Mucosa of gallbladder (tissue), 1 donor: Measurements from ENCODE around the gene CDK3. TPM values are rescaled to one million over a fixed set of nuclear protein-coding genes. Genes with fewer than 3 reads are reported as not detected.
"Not testable (repeated sequence)": the region's sequence is repeated elsewhere in the genome, so short reads cannot be mapped to it uniquely, and the experiment has no call there.

Source experiments
- DNase-seq: peaks from one replicate; pipeline ENCODE4 v3.0.0-alpha.2; 2020; ENCODE audit warnings: low spot score
- total RNA-seq: library from RNA; stranded (reverse); gene quantifications from one replicate; pipeline ENCODE4 v1.2.1, GENCODE V29; 2021
- donor health status: DM: no; HTN: no; CAD: no.

Gene CDK3
- 11.9 TPM for total RNA-seq

DNA sequence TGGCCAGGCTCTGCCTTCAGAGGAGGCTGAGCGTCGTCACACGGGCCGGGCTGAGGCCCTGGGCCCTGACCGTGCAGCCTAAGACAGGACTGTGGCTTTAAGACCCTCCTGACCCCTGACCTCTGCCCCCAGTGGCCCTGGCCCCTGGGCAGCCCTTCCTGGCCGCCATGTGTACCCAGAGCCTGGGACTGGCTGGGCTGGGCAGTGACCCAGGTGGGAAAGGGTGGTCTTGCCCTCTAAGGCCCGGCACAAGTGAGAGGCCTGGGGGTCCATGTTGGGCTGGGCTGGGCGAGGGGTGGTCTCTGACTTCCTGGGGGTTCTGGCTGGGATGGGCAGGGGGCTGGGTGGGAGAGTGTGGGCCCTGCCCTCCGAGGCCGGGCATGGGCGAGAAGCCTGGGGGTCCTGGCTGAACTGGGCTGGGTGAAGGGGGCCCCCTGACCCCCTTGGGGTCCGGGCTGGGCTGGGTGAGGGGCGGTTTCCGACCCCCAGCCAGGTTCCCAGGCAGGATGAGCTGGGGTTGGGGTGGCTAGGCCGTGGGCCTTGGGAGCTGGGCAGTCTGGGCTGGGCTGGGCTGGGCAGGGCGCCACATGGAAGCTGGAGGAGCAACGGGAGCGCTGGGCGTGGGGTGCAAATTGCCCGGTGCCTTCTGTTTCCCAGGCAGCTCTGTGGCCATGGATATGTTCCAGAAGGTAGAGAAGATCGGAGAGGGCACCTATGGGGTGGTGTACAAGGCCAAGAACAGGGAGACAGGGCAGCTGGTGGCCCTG is at the start of gene CDK3:
Gene CDK3 (plus strand): TSS at position 101 of the 767 bp plus-strand sequence. CDS start 571 bp downstream, at position 672.
- no peak for DNase-seq

DNA sequence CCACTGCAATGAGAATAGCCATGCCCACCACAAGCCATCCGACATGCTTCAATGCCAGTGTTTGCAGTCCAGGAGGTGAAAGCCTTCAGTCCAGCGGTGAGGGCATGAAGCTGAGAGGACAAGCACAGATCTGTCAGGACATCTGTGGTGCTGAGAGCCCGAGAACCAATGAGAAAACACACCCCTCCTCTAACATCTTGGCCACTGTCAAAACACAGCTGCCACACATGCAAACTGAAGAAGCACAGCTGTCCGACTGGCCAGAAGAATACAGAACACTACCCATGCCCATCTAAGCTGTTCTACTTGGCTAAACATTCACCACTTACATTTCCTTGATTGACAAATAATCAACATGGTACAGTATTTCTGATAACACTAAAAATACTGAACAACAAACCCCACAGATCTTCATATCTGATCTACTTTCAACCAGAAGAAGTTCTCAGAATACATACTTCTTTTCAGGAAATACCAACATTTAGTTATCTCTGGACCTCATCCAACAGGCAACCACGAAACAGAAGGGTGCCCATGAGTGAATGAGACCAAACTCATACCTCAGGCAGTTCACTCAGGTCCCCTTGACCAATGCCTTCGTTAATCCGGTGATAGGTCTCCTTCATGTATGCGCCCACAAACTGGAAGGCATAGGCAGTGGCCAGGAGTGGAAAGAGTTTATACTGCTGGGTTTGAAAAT is 49.6 kb upstream of the CDK3 start:
- no peak for DNase-seq

DNA sequence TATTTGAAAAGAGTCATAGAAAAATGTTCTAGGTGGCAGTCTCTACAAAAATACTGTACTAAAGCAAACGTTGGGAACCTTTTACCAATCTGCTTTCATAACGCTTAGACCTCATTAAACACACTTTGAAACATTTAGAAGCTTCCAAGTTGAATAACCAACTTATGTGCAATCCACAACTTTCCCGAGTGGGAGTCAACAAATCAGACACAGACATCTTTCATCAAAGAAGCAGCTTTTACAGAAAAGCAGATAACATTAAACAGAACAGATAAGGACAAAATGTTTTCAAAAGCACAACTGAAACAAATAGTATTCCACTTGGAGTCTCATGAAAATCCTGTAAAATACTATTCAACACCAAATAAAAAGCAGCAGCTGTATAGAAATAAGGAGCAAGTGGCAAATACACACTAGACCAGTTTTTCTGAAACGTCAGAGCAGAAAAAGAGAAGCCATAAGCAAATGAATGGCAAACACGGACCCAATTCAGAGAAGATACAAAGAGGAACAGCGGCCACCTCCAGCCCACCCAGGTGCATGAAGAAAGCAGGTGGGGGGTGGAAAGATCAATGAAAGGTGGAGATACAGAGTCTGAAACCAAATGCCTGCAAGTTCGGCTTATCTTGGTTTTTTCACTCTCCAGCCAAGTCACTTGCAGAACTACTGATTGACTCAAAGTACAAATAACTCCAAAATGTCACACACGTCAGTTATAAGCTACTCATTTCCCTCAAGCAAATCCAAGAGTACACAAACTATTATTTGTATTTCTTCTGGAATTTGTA is 41.4 kb upstream of the CDK3 start:
- DNase-seq: no peak

DNA sequence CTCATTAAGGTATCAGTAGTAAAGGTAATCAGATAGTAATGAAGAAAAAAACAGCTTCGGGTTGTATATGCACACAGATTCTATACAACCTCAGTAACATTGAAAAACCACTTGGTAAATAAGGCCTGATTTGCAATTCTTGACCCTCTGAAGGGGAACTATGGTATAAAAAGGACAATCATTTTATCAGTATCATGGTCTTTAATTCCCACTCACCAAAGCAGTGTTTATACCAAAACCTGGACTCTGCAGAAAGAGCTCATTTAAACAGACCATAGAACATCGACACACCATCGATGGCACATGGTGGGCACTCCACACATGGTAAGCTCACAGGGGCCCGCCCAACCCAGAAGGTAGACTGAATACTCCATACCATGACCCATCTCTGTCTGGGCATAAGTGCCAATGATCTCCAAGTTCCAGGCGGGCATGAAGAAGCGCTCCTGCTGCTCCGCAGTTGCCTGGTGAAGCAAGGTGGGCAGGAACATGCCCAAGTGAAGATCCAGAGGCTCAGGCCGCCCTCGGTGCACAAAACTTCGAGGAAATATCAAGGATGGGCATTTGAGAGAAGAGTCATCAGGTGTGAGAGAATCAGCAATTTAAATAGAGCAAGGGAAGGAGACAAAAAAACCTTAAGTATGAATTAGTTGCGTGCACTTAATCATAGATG is 40.7 kb upstream of the CDK3 start:
- no peak for DNase-seq

DNA sequence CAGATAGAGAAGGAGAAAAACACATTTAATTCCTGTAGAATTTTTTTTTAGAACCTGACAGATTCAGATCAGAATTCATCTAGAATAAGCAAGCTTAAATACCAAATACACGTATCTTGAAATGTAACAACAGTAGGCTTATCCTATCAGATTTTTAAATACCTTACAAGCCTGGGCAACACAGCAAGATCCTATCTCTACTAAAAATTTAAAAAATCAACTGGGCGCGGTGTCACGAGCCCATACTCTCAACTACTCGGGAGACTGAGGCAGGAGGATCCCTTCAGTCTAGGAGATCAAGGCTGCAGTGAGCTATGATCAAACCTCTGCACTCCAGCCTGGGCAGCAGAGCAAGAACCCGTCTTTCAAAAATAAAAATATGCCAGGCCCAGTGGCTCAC is 35.2 kb upstream of the CDK3 start:
- DNase-seq: no peak

DNA sequence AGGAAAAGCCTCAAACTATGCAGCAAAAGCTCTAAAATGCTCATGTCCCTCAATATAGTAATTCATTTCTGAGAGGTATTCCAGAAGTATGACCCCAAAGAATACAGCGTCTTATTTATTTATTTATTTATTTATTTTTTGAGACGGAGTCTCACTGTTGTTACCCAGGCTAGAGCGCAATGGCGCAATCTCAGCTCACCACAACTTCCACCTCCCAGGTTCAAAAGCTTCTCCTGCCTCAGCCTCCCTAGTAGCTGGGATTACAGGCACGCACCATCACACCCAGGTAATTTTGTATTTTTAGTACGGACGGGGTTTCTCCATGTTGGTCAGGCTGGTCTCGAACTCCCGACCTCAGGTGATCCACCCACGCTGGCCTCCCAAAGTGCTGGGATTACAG is 31.6 kb upstream of the CDK3 start:
- not testable (repeated sequence) for DNase-seq

DNA sequence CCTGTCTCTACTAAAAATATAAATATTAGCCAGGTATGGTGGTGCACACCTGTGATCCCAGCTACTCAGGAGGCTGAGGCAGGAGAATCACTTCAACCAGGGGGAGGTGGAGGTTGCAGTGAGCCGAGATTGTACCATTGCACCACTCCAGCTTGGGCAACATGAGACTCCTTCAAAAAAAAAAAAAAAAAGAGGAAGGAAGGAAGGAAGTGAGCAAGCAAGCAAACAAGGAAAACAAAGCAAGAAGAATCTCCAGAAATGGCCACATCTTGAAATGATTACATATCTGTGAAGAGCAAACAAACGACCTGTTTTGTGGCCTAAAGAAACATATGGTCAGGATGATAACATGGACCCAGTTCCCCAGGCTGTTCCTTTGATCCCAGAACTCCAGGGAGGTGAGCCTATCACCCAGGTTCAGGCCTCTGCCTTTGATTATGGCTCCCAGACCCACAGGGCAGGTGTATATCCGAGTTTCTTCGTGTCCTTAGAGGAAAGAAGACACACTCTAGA is 30.6 kb upstream of the CDK3 start:
- no peak for DNase-seq

DNA sequence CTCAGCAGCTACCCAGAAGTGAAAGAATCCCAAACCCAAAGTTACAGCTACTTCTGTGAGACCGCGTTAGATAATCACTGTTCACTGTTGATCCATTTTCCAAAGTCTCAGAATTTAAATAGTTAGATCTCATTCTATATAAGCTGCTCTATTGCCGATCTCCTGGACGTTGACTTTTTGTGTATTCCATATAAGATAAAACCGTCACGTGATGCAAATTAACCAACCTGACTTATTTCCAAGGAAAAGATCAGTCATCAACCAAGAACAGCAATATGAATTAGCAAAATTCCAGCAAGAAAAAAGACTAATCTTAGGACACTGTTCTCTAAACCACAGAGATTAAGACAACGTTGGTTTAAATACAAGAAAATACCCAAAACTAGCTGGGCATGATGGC is 30.0 kb upstream of the CDK3 start:
- no peak for DNase-seq

DNA sequence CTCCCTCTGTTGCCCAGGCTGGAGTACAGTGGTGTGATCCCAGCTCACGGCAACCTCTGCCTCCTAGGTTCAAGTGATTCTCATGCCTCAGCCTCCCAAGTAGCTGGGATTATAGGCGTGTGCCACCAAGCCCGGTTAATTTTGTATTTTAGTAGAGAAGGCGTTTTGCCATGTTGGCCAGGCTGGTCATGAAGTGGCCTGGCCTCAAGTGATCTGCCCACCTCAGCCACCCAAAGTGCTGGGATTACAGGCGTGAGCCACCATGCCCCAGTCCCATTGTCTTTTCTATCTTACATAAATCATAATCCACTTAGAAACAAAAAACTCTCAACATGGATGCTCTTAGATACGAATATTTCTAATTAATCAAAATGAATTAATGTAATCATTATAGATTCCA is 25.5 kb upstream of the CDK3 start:
- not testable (repeated sequence) for DNase-seq

DNA sequence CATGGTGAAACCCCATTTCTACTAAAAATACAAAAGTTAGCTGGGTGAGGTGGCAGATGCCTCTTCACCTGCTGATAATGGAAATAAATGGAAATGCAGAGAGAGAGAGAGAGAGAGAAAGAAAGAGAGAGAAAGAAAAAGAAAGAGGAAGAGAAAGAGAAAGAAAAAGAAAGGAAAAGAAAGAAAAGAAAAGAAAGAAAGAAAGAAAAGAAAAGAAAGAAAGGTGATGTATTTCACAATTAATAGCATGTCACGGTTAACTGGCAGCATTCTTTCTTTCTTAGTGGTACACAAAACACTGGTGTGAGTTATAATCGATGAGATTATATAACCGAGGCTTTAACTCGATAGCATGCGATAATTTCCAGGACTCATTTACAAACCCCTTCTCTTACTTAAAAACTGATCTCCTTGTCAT is 24.9 kb upstream of the CDK3 start:
- DNase-seq: no peak

DNA sequence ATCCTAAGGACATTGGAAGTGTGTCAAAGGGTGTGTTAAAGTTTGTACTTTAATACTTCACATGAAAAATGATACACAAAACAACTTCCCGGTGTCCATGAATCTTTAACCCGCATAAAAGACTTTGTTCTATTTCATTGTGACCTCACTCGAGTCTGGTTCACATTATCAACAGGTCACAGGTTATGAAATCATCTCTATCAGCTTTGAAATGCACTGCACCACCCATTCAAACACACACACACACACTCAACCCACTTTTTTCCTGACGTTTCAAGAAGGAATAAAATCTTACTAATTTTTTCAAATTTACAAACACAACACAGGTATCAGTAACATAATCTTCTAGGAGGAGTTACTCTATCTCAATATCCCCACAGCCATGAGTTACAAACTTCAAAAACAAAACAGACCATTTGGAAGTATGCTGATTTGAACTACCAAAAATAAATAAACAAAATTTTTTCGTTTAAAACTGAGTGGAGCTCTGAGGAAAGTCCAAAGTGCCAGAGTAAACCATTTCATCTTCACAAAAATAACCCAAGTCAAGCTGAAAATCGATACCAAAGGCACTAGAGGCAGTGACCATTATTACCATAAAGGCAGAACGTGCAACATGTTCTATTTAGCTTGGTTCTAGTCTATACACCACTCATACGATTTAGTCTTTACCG is 24.3 kb upstream of the CDK3 start:
- DNase-seq: no peak

DNA sequence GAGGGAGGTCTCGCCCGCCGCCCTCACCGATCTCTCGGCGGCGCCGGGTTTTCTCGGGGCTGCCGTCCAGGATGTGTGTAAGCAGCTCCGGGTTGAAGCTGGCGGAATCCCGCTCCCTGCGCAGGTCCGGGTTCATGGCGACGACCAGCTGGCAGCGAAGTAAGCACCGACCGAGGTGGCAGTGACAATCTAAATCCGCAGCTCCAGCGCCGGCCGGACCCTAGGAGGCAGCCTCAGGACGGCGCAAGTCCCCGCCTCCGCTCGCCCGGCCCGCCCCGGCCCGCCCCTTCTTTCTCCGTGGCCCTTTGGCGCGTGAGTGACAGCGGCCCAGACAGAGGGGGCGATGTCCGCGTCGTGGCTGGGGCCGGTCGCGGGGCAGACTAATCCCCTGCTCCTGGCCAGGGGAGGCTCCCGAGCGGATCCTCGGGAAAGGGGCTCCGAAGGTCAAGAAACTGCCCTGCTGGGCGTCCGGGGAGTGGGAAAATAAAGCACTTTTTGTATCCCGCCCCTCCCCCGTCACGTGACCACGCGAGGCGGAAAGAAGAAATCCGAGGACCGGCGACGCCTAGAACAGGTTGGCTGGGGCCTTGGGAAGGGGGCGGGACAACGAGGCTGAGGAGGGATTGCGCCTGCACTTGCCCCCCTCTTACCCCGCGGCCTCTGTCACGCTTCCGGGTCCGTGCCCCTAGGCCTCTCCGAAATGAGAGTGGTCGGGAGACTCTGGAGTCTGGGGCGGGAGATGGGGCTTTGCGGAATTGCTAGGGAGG is 21.5 kb upstream of the CDK3 start, which contains the start of the genes ACOX1 and TEN1:
Gene ACOX1 (minus strand): TSS at position 229 of the 767 bp plus-strand sequence. CDS start 93 bp downstream, at position 136.
Gene TEN1 (plus strand): TSS at position 303 of the 767 bp plus-strand sequence. CDS start 6,953 bp downstream, outside the sequence.
- peak; percentile 97 for DNase-seq

DNA sequence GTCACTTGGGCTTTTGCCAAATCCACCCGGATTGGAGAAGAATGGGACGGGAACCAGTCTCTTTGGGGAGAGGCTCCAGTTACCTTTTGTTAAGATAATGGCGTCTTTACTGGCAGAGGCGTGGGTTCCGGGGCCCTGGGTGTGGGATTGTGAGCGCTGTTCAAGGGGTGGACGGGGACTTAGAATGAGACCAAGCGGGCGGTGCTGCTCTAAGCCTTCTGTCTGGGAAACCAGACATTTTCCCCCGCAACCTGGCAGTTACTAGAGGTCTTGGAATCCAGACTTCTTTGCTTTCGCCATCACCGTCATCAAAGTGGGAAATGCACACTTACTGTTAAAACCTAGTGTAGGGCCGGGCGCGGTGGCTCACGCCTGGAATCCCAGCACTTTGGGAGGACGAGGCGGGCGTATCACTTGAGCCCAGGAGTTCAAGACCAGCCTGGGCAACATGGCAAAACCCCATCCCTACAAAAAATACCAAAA is 20.9 kb upstream of the CDK3 start:
- DNase-seq: no peak

DNA sequence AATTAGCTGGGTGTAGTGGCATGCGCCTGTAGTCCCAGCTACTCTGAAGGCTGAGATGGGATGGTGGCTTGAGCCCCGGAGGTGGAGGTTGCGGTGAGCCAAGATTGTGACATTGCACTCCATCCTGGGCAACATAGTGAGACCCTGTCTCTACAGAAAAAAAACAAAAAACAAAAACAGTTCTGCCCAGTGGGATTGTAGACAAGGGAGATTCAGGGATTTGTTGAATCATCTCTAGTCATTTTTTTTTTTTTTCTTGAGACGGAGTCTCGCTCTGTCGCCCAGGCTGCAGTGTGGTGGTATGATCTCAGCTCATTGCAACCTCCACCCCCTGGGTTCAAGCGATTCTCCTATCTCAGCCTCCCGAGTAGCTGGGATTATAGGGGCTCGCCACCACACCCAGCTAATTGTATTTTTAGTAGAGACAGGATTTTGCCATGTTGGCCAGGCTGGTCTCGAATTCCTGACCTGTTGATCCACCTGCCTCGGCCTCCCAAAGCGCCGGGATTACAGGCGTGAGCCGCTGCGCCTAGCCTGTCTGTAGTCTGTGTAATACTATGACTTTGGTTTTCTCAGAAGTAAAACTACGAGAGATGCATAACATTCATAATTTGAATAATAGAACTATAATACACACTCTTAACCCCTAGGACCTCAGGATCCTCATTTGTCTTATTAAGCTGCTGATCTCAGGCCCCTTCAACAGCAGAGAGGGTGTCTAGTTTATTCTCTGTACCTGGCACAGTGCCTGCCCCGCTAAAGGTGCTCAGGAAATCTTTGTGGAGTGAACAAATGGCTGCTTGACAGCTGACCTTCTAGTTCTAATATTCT is 20.3 kb upstream of the CDK3 start:
- DNase-seq: no peak

DNA sequence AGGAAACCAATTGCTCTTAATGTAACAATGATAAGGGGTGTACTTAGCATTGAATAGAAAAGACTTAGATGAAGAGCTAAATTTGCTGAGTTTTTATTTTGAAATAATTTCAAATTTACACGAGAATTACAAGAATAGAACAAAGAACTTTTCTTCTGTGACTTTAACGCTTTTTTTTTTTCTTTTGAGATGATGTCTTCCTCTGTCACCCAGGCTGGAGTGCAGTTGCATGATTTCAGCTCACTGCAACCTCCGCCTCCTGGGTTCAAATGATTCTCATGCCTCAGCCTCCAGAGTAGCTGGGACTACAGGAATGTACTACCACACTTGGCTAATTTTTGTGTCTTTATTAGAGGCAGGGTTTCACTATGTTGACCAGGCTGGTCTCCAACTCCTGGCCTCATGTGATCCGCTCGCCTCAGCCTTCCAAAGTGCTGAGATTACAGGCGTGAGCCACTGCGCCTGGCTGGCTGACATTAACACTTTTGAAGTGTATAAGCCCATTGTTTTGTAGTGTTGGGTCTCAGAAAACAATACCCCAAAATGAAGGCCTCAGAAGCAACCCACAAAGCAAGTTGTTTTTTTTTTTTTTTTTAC is 19.5 kb upstream of the CDK3 start:
- no peak for DNase-seq

DNA sequence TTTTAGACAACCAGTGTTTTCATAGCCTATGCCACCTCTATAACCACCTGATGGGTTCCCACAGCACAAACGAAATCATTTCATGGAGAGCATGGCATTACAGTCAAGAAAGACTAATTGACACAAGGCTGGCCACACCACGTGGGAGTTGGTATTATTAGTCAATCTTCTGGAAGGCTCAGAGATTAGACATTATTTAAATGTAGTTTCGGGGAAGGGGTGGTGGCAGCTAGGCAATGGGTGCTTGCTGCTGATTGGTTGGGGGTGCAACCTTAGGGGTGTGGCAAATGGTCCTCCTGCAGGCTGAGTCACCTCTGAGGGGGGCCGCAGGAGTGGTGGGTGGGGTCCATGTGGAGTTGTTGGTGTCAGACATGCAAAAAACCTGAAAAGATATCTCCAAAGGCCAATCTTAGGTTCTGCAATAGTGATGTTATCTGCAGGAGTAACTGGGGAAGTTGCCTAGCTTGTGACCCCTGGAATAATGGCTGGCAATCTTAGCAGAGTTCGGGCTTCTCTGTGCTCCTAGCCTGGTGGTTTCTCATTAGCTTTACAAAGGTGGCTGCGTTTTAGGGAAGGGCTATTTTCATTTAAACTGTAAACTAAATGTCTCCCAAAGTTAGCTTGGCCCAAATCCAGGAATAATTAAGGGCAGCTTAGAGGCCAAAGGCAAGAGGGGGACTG is 17.0 kb upstream of the CDK3 start:
- DNase-seq: no peak

DNA sequence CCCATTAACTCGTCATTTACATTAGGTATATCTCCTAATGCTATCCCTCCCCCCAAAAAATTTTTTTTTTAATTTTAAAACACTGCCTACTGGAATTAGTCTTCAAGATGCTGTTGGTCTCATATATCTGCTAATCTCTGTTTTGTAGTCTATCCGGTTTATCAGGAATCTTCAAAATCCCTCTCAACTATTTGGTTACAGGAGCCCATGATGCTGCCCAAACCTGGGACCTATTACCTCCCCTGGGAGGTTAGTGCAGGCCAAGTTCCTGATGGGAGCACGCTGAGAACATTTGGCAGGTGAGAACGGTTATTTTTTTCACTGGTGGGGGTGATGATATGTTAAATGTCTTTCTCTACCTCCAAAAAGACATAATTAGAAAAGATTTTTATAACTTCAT is 14.7 kb upstream of the CDK3 start:
- DNase-seq: no peak

DNA sequence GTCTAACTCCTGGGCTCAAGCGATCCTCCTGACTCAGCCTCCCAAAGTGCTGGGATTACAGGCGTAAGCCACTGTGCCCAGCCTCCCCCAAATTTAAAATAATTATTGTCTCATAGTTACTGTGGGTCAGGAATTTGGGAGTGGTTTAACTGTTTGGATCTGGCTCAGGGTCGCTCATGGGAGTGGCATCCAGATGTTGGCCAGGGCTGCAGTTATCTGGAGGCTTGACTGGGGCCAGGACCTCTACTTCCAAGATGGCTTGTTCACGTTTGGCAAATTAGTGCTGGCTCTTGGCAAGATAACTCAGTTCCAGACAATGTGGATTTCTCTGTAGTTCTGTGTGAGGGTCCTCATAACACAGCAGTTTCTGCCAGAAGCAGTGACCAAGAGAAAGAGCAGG is 13.6 kb upstream of the CDK3 start:
- no peak for DNase-seq
